GM18502 (cell line): ENCODE measurements around the gene ACSF3.

Source experiments
- ATAC-seq: cut with Tn5 transposase; IDR thresholded peaks from one replicate; pipeline ENCODE4 v1.9.1; 2021; ENCODE audit warnings: mild to moderate bottlenecking; ENCODE audit not compliant: unreplicated experiment, poor library complexity

Gene ACSF3

DNA sequence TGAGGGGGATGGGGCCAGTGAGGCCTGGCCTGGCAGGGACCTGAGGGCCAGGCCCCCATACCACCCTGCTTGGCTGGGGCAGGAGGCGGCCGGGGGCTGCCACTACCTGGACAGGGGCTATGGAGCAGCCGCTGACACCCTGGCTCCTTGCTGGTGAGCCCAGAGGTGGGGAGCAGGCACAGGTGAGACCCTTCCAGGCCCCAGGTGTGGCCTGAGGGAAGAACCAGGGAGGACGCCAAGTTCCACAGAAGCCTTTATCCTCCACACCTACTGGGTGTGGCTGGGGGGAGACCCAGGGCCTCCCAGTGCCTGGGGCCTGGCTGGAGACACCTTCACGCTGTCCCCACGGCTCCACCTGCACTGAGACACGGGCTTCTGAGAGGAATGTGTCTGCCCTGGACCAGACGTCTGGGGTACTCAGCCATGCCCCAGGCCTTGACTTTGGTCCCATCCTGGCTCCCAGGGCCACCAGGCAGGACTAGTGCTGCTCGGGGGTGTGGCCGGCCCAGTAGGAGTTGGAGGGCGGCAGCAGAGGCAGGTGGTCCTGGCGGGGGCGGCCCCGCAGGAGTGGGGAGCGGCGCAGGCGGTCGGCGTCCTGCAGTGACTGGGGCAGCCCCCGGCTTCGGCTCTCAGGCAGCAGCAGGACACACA lies 102.0 kb downstream of the ACSF3 start:
- ATAC-seq, result no peak

DNA sequence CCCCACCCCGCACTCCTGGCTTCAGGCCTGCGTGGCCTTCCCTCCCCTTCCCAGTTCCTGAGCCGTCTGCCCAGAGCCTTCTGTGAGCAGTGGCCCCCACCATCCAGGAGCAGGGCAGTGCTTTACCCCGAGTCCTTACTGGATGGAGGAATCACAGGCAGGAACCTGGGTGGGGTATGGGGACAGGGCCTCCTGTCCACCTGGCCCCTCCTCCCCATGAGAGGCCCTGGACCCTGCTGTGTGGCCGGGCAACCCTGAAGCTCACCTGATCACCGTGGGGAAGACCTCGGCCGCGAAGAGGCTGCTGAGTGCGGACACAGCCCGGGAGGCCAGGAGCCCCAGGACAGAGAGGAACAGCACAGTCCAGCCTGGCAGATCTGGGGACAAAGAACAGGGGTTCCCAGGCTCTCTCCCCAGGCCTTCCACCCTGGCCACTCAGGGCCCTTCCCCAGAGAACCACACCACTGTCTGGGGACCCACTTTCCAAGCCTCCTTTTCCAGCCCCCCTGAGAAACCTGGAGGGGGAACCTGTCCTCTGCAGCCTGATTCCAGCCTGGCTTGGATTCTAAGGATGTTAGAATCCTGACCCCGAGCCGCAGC lies 103.5 kb downstream of the ACSF3 start:
- ATAC-seq, result no peak

DNA sequence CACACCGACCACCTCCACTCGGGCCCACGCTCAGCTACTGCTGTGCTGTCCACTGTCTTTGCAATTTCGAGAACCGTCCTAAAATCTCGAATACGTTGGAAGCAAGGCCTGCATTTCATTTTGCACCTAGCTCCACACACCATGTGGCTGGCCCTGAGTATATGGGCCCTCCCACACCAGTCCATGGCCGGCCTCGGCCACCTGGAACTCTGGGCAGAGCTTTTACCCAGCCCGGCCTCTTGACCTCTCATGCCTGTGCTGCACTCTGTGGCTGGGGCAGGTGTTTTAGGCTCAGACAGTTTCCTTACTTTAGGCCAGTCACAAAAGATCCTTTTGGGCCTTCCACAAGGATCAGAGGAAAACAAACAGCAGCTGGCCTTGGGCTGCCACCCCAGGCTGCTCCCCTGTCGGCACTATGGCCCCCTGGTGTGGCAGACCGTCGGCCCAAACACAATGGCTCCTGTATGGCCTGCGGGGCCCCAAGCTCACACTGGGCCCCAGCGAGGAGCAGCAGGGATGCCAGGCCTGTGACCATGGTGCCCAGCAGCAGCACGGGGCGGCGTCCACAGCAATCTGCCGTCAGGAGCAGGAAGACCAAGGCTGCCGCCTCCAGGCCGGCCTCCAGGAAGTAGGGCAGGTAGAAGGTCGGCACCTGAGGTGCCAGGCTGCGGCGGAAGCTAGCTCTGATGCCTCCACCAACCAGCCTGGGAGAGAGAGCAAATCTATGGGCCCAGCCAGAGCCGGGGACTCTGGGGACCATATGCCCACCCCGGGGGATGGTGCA lies 104.2 kb downstream of the ACSF3 start:
- no peak for ATAC-seq

DNA sequence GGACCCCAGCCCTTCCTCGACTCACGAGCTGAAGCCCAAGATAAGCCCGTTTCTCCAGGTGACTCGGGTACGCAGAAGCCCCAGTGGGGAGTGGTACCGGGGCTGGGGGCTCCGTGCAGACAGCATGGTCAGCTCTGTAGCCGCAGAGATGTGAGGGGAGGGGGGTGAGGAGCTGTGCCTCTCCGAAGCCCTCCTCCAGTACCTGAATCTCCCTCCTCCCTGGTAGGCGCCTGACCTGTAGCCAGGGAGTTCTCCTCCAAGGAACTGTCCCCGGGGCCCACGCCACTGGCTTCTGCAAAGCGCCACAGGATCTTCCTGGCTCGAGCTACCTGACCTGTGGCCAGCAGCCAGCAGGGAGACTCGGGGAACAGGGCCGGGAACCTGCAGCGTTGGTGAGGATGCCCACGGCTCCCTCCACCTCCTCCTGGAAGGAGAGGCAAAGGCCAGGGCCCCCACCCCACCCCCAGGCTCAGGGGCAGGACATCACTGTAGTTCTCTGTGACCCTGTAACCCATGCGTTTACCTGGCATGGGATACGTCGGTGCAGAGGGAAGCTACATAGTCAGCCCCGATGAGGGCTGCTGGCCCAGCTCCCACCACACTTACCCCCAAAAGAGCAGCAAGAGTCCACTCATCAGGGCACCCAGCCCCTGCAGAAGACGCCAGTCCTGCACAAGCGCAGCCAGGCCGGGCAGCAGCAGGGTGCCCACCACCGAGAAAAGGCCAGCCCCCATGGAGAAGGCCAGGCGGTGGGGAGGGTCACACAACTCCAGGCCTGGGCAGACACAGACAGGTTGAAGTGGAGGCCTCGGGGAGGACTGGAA lies 105.0 kb downstream of the ACSF3 start:
- no peak for ATAC-seq

DNA sequence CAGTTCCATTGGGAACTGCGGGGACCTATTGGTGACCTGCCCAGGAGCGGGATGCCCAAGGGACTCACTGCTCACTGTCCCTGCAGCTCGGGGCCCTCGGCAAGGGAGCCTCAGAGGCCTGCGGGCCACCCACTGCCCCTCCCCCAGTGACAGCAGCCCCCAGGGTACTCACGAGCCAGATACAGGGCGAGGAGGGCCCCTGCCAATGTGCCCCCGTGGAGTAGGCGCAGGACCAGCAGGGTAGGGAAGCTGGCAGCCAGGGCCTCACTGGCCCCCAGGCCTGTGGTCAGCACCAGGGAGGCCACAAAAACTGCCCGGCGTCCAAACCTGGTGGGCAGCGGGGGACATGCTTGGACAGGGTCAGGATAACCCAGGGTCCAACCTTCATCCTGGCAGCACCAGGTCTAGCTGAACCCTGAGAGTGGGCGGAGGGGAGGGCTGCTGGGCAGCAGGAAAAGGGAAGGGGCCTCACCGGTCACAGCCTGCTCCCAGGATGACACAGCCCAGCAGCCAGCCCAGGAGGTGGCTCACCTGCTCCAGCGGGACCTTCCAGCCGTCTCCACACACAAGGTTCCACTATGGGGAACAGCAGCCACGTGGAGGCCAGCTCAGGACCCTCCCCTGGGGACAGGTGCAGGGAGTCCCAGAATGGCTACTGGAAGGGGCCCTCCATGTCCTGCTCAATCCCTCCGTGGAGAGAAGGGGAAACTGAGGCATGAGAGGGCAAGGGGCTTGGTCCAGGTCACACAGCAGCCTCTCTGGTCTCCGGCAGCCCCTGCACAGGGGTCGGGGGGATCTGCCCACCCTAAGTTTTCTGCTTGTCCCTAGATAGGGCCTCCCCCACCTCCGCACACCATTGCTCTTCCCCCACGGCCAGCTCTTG lies 105.8 kb downstream of the ACSF3 start:
- no peak for ATAC-seq

DNA sequence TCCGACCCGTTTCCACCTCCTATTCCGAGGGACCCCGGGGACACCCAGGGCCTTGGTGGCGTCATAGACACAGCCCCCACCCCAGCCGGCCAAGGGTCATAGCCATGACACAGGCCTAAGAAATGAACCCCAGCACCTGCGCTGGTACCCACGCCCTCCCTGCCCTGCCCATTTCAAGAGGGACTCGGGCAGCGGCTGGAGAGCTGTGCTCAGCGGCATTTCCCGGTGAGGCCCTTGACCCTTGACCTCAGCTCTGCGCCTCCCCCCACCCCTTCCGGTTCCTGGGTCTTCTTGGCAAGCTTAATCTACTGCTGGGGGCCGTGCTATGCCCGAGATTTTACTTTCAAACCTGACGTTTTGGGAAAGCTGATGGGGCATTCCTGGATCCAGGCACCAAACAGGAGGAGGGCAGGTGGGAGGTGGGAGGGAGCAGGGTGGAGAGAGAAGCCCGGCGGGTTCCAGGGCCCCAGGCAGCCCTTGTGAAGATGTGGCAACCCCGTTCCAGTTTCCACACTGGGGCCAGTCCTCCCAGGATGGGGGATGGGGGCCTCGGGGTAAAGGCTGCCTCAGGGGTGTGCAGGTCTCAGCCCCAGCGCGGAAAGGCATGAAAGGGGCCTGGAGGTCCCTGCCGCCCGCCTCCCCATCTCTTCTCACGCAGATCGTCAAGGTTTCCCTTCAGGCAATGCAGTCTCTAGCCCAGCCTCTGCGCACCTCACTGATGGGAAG lies 106.6 kb downstream of the ACSF3 start, which contains the start of gene SLC22A31:
SLC22A31 (minus strand) TSS at position 414 of the 726 bp plus-strand sequence; CDS start at position 378, 36 bp downstream.
- no peak for ATAC-seq

DNA sequence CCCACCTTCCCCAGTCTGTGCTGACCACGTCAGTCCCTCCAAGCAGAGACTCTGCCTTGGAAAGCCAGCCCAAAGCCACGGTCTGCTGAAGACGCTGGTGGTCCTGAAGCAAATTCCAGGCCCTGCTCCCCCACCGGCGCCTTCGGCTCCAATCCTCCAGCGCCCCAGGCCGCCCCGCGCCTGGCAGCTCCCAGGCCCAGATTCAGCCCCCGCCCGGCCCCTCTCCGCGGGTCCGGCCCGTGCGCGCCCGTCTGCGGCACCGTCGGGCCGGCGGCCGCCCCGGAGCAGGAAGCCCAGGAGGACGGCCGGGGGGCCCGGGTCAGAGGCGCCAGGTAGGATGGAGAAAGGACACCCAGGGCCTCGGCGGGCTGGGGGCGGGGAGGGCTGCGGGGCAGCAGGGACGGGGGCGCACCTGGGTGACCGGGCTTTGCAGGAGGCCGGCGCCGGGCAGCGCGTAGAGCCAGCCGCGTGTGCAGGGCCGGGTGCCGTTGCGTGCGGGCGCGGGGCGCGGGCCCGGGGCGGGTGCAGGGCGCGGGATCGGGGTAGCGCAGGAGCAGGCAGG lies 107.3 kb downstream of the ACSF3 start:
- no peak for ATAC-seq

DNA sequence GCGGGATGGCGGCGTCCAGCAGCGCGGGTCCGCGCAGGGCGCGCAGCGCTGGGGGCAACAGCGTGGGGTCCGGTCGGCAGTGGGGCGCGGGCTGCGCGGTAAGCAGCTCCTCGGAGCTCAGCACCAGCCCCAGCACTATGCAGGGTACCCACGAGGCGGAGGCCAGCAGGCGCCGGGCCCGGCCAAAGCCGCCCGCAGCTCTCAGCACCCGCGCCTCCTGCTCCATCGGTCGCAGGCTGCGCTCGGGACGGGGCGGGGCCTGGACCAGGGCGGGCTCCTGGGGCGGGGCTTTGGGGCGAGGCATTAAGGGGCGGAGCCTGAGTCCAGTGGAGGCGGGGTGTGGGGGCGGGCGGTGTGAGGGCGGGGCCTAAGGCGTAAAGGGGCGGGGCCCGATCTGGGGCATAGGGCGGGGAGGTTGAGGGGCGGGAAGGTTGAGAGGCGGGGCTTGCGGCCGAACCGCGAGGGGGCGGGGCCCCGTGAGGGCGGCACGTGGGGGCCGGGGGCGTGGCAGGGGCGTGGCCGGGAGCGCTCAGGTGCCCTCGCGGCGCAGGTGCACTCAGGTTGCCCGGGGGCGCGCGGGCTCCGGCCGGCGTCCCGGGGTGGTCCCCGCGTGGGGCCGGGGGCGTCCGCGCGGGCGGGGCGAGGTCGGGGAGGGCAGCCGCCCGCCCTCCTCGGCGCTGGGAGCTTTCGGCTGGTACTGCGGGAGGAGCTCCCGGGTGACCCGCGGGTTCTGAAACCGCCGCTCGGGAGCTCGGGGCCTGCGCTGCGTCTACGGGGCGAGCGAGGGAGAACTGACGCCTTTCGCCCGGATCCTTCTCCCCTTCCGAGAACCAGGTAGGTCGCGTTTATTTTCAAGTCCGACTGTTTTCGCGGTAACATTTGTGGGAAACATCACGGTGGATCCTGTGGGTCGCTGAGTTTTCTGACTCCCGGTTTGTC lies 108.1 kb downstream of the ACSF3 start:
- ATAC-seq, result no peak

DNA sequence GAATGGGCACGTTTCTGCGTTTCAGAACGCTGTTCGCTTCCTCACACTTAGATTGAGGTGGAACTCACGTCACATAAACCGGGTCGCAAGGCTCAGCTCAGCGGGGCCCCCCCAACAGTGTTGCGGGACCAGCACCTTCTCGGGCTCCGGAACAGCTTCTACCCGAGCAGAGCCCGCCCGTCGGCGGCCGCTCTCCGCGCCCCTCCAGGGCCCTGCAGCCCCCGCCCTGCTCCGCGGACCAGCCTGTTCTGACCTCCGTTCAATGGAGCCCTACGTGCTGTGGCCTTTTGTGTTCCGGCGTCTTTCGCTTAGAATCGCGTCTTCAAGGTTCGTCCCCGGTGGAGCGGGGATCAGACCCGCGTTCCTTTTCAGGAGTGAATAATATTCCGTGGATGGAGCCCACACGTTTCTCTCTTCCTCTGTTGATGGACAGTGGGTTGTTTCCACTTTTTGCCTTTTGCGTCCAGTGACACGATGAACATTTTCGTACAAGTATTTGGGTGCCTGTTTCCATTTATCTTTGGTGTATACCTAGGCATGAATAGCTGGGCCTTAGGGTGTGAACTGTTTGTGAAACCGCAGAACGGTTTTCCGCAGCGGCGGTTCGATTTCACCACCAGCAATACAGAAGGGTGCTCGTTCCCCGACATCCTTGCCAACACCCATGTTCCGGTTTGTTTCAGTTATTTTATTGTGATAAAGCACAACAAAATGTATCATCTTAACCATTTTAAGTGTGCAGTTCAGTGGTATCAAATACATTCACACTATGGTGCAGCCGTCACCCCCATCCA lies 109.0 kb downstream of the ACSF3 start:
- no peak for ATAC-seq
